IPS-18a (cell line): ENCODE data around the gene SFSWAP.

Experiments used
- H3K27ac ChIP-seq: one replicate; pipeline ENCODE4 v1.5.1; 2013; ENCODE audit warnings: low read length
- H3K27me3 ChIP-seq: one replicate; pipeline ENCODE4 v1.6.1; 2013; ENCODE audit warnings: mild to moderate bottlenecking, low read length; ENCODE audit not compliant: control insufficient read depth, insufficient read depth
- H3K36me3 ChIP-seq: one replicate; pipeline ENCODE4 v1.6.1; 2013; ENCODE audit warnings: low read depth, low read length; ENCODE audit not compliant: control insufficient read depth
- H3K4me1 ChIP-seq: one replicate; pipeline ENCODE4 v1.6.1; 2013; ENCODE audit warnings: low read depth, low read length; ENCODE audit not compliant: control insufficient read depth
- H3K4me3 ChIP-seq: one replicate; pipeline ENCODE4 v1.5.1; 2013; ENCODE audit warnings: low read length
- H3K9ac ChIP-seq: one replicate; pipeline ENCODE4 v1.6.1; 2013; ENCODE audit warnings: mild to moderate bottlenecking, low read length, moderate library complexity
- H3K9me3 ChIP-seq: one replicate; pipeline ENCODE4 v1.6.1; 2013; ENCODE audit warnings: low read depth, low read length; ENCODE audit not compliant: control insufficient read depth

SFSWAP gene

DNA sequence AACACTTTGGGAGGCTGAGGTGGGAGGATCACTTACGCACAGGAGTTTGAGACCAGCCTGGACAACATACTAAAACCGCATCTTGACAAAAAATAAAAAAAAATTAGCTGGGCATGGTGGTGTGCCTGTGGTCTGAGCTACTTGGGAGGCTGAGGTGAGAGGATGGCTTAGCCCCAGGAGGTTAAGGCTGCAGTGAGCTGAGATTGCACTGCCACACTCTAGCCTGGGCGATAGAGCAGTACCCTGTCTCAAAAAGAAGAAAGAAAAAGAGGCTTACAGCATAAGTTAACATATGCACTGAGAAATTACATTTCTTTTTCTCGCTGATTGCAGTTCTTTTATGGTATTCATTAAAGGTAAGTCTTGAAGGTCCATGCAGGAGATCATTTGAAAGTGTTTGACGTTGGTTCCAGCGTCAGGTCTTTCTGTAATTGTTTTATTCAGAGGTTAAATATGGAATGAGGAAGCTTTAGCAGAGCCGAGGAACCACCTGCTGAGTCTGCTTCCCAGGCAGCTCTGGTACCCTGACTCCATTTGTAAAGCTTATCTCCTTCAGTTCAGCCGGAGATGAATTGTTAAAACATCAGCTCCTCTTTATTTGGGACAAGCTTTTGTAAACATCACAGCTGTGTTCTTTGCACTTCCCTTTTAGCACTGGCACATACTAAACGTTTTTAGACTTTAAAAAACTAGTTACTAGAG is 18.5 kb downstream of the SFSWAP start:
- H3K27me3 ChIP-seq: no peaks in the 10 kb centered on the region
- H3K9ac ChIP-seq: no peak overlapping the region
- no peak overlapping the region for H3K4me3 ChIP-seq
- no peaks in the 10 kb centered on the region for H3K9me3 ChIP-seq
- H3K4me1 ChIP-seq: peaks cover 22% of the 10 kb centered on the region
- H3K36me3 ChIP-seq: peaks cover 74% of the 10 kb centered on the region
- no peak overlapping the region for H3K27ac ChIP-seq

DNA sequence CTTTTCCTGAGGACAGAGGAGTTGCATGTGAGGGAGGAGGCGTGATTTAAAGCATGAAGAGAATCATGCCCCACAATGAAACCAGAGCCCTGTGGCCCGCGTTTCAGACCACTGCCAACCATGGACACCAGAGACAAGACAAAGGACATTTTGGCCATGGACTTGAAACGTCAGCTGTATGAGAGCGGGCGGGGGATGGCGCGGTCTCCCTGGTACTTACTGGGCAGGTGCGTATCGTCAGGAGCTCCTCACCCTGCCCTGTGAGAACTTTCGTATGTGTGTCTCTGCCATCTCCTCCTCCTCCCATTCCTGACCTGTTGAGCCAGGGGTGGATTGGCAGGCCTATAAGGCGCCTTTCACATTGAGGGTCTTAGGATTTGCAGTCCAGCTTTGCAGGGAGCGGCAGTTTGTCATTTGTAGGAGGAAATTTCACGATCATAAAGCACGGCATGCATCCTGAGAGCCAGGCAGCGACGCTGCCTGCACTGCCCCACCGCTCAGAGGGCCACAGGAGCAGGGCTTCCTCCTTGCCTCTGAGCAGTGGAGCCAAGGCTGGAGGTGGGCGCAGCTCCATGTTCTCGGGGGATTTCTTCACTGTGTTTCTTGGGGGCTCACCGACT is 22.2 kb downstream of the SFSWAP start:
- Histone ChIP-seq H3K9ac (no peak overlapping the region), H3K4me1 (peaks cover 19% of the 10 kb centered on the region), H3K27me3 (no peaks in the 10 kb centered on the region), H3K36me3 (peaks cover 71% of the 10 kb centered on the region), H3K4me3 (no peak overlapping the region), H3K9me3 (no peaks in the 10 kb centered on the region), H3K27ac (no peak overlapping the region)

DNA sequence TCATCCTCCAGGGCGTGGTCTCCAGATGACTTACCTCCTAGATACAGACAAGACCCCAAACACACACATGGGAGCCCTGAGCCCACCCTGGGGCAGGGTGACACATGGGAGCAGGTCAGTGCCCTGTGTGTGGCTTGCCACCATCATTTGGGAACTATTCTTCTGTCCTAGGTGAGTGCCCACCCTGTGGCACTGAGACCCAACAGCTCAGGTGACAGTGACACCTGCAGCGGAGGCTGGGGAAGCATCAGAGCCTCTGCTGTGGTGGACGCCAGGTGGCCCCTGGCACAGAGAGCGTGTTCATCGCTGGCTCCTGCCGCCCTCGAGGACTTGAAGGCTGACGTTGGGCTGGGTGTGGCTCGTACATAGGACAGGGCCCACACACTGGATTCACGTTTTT is 23.0 kb downstream of the SFSWAP start:
- no peak overlapping the region for H3K4me3 ChIP-seq
- no peaks in the 10 kb centered on the region for H3K9me3 ChIP-seq
- no peak overlapping the region for H3K27ac ChIP-seq
- peaks cover 65% of the 10 kb centered on the region for H3K36me3 ChIP-seq
- H3K4me1 ChIP-seq: peaks cover 19% of the 10 kb centered on the region
- H3K9ac ChIP-seq: no peak overlapping the region
- H3K27me3 ChIP-seq: no peaks in the 10 kb centered on the region

DNA sequence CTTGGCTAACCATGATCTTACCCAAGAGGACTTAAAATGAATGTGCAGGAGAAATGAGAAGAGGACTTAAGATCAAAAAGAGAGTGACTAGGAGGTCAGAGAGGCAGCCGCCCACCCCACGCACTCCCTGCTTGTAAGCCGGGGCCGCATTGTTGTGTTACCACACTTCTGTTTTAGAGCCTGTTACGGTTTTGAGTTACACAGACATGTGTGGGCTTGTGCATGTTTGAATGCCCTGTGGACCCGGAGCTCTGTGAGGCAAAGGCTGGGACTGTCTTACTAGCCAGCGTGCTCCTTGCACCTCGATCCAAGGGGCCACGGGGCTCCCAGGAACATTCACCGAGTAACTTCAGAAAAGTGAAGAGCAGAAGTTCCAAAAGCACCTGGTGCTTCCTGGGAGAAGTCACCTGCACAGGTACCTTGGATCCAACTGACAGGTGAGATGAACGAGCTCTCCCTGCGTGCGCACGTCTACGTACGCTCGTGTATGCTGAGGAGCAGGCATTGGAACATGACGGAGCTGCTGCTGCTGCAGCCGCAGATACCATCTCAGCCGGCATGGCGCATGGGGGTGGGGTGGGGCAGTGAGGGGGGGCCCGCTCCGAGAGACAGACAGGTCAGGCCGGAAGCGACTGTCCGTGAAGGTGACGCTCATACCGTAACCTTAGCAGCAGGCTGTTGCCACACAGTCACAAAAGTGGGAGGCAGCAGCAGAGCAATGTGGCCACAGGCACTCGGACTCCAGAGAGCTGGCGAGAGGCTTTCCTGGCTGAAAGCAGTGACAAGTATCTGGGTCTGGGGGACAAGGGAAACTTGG is 23.7 kb downstream of the SFSWAP start:
- Histone ChIP-seq H3K36me3 (peaks cover 64% of the 10 kb centered on the region), H3K27me3 (no peaks in the 10 kb centered on the region), H3K9ac (no peak overlapping the region), H3K4me3 (no peak overlapping the region), H3K27ac (no peak overlapping the region), H3K4me1 (peaks cover 16% of the 10 kb centered on the region), H3K9me3 (no peaks in the 10 kb centered on the region)

DNA sequence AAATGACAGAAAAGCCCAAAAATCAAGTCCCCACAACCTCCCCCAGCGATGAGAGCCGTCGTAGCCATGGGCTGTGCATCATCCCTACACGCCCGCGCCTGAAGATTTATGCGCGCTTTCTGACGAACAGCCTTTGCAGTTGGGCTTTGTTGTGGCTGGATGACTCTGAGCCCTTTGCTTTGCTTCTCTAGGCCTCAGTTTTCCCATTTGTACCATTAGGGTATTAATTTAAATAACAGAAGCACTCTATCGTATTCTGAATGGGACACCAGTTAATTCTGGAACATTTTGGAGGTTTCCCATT is 24.2 kb downstream of the SFSWAP start:
- no peak overlapping the region for H3K4me3 ChIP-seq
- peaks cover 10% of the 10 kb centered on the region for H3K4me1 ChIP-seq
- no peak overlapping the region for H3K9ac ChIP-seq
- H3K9me3 ChIP-seq: no peaks in the 10 kb centered on the region
- no peak overlapping the region for H3K27ac ChIP-seq
- H3K27me3 ChIP-seq: no peaks in the 10 kb centered on the region
- H3K36me3 ChIP-seq: peaks cover 67% of the 10 kb centered on the region

DNA sequence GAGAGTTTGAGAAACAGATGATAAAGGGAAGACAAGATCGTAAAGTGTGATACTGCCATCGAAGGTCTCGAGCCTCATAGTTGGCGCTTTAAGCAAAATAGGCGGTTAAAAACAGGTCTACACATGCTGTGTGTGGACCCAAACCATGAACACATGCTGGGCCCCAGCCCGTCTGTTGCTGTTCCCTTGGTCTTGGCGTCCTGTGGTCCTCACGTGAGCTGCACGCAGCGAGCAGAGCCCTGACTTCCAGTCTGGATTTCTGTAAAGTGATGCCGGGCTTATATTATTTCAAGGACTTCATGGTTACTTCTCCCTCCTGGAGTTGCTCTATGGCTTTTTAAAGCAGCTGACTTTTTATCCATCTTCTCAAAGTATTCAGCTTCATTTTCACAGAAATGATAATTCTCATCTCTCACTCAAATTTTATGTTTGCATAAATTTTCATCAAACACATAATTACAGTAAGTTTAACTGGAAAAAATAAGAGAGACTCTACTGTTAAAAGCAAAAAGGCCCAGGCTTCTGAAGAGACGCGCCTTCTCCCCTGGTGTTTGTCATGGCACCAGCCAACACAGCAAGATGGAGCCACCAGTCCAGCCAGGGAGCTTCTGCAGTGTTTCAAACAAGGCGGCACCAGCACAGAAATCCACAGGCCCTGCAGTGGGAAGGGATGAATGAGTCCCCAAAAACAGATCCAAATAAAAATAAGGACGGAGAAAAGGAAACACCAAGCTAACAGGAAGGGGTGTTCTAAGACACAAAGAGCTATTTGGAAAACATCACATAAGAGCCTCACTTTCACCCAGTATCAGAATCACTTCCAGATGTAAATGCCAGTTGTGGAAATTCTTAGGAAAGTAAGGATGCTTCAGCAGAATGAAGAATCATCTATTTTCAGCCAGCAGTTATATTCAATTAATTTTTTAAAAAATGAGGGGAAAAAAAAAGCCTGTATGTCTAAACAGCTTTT is 24.9 kb downstream of the SFSWAP start:
- H3K27ac ChIP-seq: no peak overlapping the region
- H3K4me1 ChIP-seq: peaks cover 7% of the 10 kb centered on the region
- H3K9me3 ChIP-seq: no peaks in the 10 kb centered on the region
- H3K27me3 ChIP-seq: no peaks in the 10 kb centered on the region
- H3K9ac ChIP-seq: no peak overlapping the region
- H3K36me3 ChIP-seq: peaks cover 67% of the 10 kb centered on the region
- H3K4me3 ChIP-seq: no peak overlapping the region

DNA sequence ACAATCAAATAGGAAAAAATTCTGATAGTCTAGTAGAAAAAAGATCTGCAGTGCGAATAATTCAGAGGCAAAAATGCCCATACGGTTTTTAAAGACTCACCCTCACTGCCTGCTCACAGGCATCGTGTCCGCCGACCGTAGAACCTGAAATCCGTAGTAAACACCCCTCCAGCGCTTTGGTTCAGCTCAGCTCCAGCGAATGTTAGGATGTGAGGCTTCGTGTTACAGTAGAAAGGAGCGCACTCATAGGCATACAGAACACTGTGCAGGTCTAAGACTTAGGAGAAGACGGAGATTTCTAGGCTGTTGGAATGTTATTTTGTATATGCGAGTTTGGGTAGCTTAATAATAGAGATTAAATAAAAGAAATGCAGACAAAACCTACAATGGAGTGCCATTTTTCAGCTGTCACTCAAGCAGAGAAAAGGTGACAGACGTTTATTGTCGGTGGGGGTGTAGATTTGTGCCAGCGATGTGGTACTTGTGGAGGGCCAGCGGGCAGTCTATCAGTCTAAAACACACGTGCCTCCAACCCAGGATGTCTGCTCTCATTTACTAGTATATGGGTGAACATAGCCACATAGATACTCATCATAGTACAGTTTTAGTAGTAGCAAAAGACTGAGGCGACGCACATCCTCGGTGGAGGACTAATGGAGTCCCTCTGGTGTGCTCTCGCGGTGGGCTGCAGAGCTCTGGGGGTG is 25.7 kb downstream of the SFSWAP start:
- H3K27me3 ChIP-seq: no peaks in the 10 kb centered on the region
- H3K9ac ChIP-seq: no peak overlapping the region
- H3K9me3 ChIP-seq: no peaks in the 10 kb centered on the region
- no peak overlapping the region for H3K27ac ChIP-seq
- no peak overlapping the region for H3K4me3 ChIP-seq
- H3K36me3 ChIP-seq: peaks cover 63% of the 10 kb centered on the region
- peaks cover 7% of the 10 kb centered on the region for H3K4me1 ChIP-seq

DNA sequence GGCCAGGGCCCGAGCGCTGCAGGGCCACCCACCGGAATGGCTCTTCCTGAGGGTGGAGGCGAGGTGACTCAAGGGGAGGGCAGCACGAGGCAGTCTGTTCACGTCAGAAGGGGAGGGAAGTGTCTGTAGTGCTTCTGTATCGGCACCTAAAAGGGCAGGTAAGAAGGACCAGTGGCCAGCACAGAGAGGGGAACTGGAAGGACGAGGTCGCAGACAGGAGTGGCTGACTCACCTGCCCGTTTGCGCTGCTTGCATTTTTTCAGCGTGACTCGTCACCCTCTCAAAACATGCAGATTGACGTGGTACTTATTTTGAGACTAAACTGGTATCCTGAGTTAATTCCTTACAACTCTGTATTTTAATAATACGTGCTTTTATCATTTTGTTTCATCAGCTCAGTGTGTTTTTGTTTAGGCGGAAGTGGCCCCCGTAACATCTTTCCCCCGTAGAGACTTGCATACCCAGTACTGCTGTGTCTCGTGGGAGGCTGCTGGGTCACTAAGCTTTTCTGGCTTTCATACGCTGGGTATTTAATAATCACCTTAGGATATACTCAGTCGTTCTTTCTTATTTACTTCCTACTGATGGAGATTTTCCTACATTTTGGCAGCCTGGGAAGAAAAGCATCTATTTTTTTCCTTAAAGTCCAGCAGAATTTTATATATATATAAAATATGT is 26.4 kb downstream of the SFSWAP start:
- Histone ChIP-seq H3K9me3 (no peaks in the 10 kb centered on the region), H3K27me3 (no peaks in the 10 kb centered on the region), H3K4me1 (peaks cover 7% of the 10 kb centered on the region), H3K36me3 (peaks cover 68% of the 10 kb centered on the region), H3K4me3 (no peak overlapping the region), H3K9ac (no peak overlapping the region), H3K27ac (no peak overlapping the region)

DNA sequence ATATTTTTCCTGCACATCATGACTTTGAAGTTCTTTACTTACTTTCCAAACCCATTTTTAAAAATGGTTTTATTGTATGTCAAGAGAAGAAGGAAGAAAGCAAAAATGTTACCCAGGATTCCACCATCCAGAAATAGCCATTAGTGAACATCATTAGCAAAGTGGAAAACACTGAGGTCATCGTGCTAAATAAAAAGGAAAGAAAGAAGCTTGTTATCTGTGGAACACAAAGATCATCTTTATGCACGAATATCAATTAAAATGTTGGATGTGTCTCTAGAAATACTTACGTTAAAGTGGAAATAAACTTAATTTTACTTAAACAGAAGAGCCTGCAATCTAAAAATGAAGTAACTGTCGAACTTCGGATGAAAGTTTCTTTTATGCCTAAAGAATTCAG is 27.3 kb downstream of the SFSWAP start:
- no peak overlapping the region for H3K27ac ChIP-seq

DNA sequence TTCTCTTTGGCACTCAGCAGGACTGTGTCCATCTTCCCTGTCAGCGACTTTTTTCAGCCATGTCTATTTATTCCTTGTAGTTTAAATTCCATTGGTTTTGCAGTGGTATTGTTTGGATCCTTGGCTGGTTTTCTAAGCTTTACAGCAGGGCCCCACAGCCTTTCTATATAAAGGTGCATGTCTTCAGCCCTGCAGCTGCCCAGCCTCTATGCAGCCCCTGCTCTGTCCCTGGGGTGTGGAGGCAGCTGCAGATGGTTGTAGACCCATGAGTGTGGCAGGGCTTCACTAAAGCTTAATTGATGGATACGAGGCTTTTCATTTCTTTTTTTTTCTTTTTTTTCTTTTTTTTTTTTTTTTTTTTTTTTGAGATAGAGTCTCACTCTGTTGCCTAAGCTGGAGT is 29.7 kb downstream of the SFSWAP start:
- Histone ChIP-seq H3K27ac (no peak overlapping the region), H3K9me3 (no peaks in the 10 kb centered on the region), H3K36me3 (peaks cover 63% of the 10 kb centered on the region), H3K27me3 (no peaks in the 10 kb centered on the region), H3K4me1 (peaks cover 7% of the 10 kb centered on the region), H3K9ac (no peak overlapping the region), H3K4me3 (no peak overlapping the region)

More for the DNA sequence above, 27.3 kb downstream of the SFSWAP start:
- no peaks in the 10 kb centered on the region for H3K9me3 ChIP-seq
- H3K9ac ChIP-seq: no peak overlapping the region
- peaks cover 7% of the 10 kb centered on the region for H3K4me1 ChIP-seq
- H3K36me3 ChIP-seq: peaks cover 68% of the 10 kb centered on the region
- no peak overlapping the region for H3K4me3 ChIP-seq
- no peaks in the 10 kb centered on the region for H3K27me3 ChIP-seq
